Endothelial cell of umbilical vein (primary cell): ENCODE data around the gene WASF2. TPM values are rescaled to one million over a fixed set of nuclear protein-coding genes. Genes with fewer than 3 reads are reported as not detected.

Experiments used
- BruUV-seq: library from RNA; stranded (reverse); fragments of 400-500 nt; replicated peaks from 2 replicates; lab custom pipeline; 2021; lab: Mats Ljungman, UMichigan
- CTCF ChIA-PET: fragments of 300-600, 350-600 bp; sonication (Branson Sonifier 250); formaldehyde crosslinking; loops from one replicate; lab custom pipeline; 2021; ENCODE audit warnings: antibody characterized with exemption, inconsistent platforms; lab: Charles Lee
- POLR2A ChIA-PET: fragments of 300-600, 350-600 bp; sonication (Branson Sonifier 250); formaldehyde crosslinking; loops from one replicate; lab custom pipeline; 2021; ENCODE audit warnings: antibody characterized with exemption, inconsistent platforms; lab: Charles Lee
- DNase-seq: peaks from one replicate; pipeline ENCODE4 v3.0.0-alpha.2; 2011; ENCODE audit warnings: low read depth, low spot score
- FAIRE-seq: peaks from 2 replicates; lab custom pipeline; 2011; peaks lifted over from hg19 to GRCh38; lab: Jason Lieb, UNC
- H2AFZ ChIP-seq: 2 replicates; pipeline ENCODE4 v1.6.0; 2012; ENCODE audit warnings: low read depth, low read length, control low read depth, inconsistent platforms
- H3K27ac ChIP-seq: 2 replicates; pipeline ENCODE4 v1.5.1; 2011; ENCODE audit warnings: low read depth, mild to moderate bottlenecking, control low read depth, low read length, moderate library complexity; ENCODE audit not compliant: insufficient read depth
- H3K27me3 ChIP-seq, 2 experiments: 2 replicates each; pipeline versions ENCODE4 v1.6.0 to v1.6.1; 2011; ENCODE audit warnings: low read length in 2 of 2, mixed read lengths in 1 of 2; ENCODE audit not compliant: control insufficient read depth in 2 of 2, insufficient read depth in 2 of 2
- H3K36me3 ChIP-seq, 2 experiments: 2 replicates in 1 of 2; 3 replicates in 1 of 2; pipeline ENCODE4 v1.5.1; 2011; ENCODE audit warnings: low read length in 2 of 2, mild to moderate bottlenecking in 1 of 2, moderate library complexity in 1 of 2; ENCODE audit not compliant: control insufficient read depth in 2 of 2, insufficient read depth in 2 of 2; ENCODE audit errors: extremely low read depth in 1 of 2
- H3K4me1 ChIP-seq: 3 replicates; pipeline ENCODE4 v1.5.1; 2011; ENCODE audit warnings: mild to moderate bottlenecking, low read length; ENCODE audit not compliant: control insufficient read depth, insufficient read depth; ENCODE audit errors: extremely low read depth
- H3K4me2 ChIP-seq: 2 replicates; pipeline ENCODE4 v1.6.1; 2011; ENCODE audit warnings: low read length, control low read depth, mixed read lengths; ENCODE audit not compliant: insufficient read depth
- H3K4me3 ChIP-seq, 3 experiments: fragments of 200-600 bp in 1 of 3; sonication (generic), shearing (Covaris generic) in 1 of 3; replicated peaks in 1 of 3; 2 replicates each; pipeline ENCODE4 v1.5.1; 2011 to 2016; ENCODE audit warnings: control low read depth in 3 of 3, low read length in 3 of 3, mild to moderate bottlenecking in 2 of 3, inconsistent platforms in 1 of 3, low read depth in 1 of 3, moderate library complexity in 1 of 3; ENCODE audit not compliant: insufficient read depth in 1 of 3
- H3K79me2 ChIP-seq: 2 replicates; pipeline ENCODE4 v1.6.0; 2012; ENCODE audit warnings: low read length, inconsistent platforms; ENCODE audit not compliant: control insufficient read depth, insufficient read depth
- H3K9ac ChIP-seq: replicated peaks from 2 replicates; pipeline ENCODE3; 2011; ENCODE audit warnings: low read length, control low read depth; ENCODE audit not compliant: insufficient read depth; ENCODE audit errors: extremely low read depth
- H3K9me1 ChIP-seq: replicated peaks from 3 replicates; pipeline ENCODE4 v1.6.0; 2011; ENCODE audit warnings: mild to moderate bottlenecking, low read length; ENCODE audit not compliant: control insufficient read depth, insufficient read depth; ENCODE audit errors: extremely low read depth
- H3K9me3 ChIP-seq: replicated peaks from 2 replicates; pipeline ENCODE4 v1.5.1; 2012; ENCODE audit warnings: low read length, inconsistent platforms; ENCODE audit not compliant: control insufficient read depth, insufficient read depth
- H4K20me1 ChIP-seq: replicated peaks from 2 replicates; pipeline ENCODE3; 2011; ENCODE audit warnings: mild to moderate bottlenecking, low read length; ENCODE audit not compliant: control insufficient read depth, insufficient read depth; ENCODE audit errors: extremely low read depth
- CTCF ChIP-seq, 2 donors: IDR thresholded peaks; 1 replicate in 1 of 2; 2 replicates in 1 of 2; pipeline ENCODE4 v1.5.1; 2011; ENCODE audit warnings: low read length in 2 of 2, mild to moderate bottlenecking in 2 of 2, moderate library complexity in 2 of 2, control low read depth in 1 of 2, inconsistent platforms in 1 of 2, low read depth in 1 of 2; ENCODE audit not compliant: insufficient read depth in 1 of 2; ENCODE audit errors: extremely low read depth in 1 of 2
- EZH2 ChIP-seq: IDR thresholded peaks from 2 replicates; pipeline ENCODE4 v1.6.1; 2012; ENCODE audit warnings: borderline replicate concordance, low read depth, mild to moderate bottlenecking, moderate library complexity, low read length, inconsistent platforms; ENCODE audit not compliant: severe bottlenecking
- FOS ChIP-seq: IDR thresholded peaks from 2 replicates; pipeline ENCODE4 v1.6.1; 2011; ENCODE audit warnings: mild to moderate bottlenecking, low read length, moderate library complexity, borderline replicate concordance; ENCODE audit not compliant: insufficient read depth
- GATA2 ChIP-seq: IDR thresholded peaks from 2 replicates; pipeline ENCODE4 v1.7.0; 2011; ENCODE audit warnings: low read depth, mild to moderate bottlenecking, moderate library complexity, mixed read lengths, low read length; ENCODE audit not compliant: insufficient read length, insufficient read depth
- JUN ChIP-seq: IDR thresholded peaks from 2 replicates; pipeline ENCODE4 v1.6.1; 2011; ENCODE audit warnings: borderline replicate concordance, low read depth; ENCODE audit not compliant: insufficient read length, insufficient read depth
- MAX ChIP-seq: IDR thresholded peaks from 2 replicates; pipeline ENCODE4 v1.6.1; 2011; ENCODE audit not compliant: insufficient read depth, insufficient read length
- MYC ChIP-seq: IDR thresholded peaks from one replicate; pipeline ENCODE4 v1.6.1; 2011; ENCODE audit warnings: mild to moderate bottlenecking, low read depth, low read length
- POLR2A ChIP-seq: IDR thresholded peaks from 2 replicates; pipeline ENCODE4 v1.6.1; 2012; ENCODE audit warnings: low read depth, mild to moderate bottlenecking, control low read depth, low read length
- POLR2AphosphoS5 ChIP-seq: IDR thresholded peaks from 2 replicates; pipeline ENCODE4 v1.6.1; 2012; ENCODE audit warnings: low read depth, mild to moderate bottlenecking, control low read depth, low read length, moderate library complexity; ENCODE audit not compliant: insufficient read depth
- dilution Hi-C: fragments of 300-500 bp; cut with MboI; formaldehyde crosslinking; loops from one replicate; pipeline ENCODE4 v1.15.0; 2019; ENCODE audit warnings: low sequenced_read_pairs; ENCODE audit not compliant: extremely low pct_ligation_motif_present
- intact Hi-C: fragments of 100-400 bp; cut with micrococcal nuclease; formaldehyde crosslinking; loops from one replicate; pipeline ENCODE4 v1.10.0; 2022
- polyA plus RNA-seq, 4 experiments: library from polyadenylated mRNA; depleted of rRNA in 3 of 4; stranded (reverse) in 3 of 4; unstranded in 1 of 4; fragments of >200 nt; gene quantifications; 2 replicates each; pipeline versions ENCODE4 v1.2.1 to v1.2.3, GENCODE V29; 2011 to 2012; ENCODE audit warnings: missing spikeins in 1 of 4
- total RNA-seq: library from RNA; stranded (reverse); gene quantifications from 2 replicates; pipeline ENCODE4 v1.2.3, GENCODE V29; 2021

Gene WASF2
- total and polyA plus RNA-seq, 2 donors (not counting 3 experiments of a cell fraction or from before 2014, with no cell fraction given): 76.9 to 172 TPM

DNA sequence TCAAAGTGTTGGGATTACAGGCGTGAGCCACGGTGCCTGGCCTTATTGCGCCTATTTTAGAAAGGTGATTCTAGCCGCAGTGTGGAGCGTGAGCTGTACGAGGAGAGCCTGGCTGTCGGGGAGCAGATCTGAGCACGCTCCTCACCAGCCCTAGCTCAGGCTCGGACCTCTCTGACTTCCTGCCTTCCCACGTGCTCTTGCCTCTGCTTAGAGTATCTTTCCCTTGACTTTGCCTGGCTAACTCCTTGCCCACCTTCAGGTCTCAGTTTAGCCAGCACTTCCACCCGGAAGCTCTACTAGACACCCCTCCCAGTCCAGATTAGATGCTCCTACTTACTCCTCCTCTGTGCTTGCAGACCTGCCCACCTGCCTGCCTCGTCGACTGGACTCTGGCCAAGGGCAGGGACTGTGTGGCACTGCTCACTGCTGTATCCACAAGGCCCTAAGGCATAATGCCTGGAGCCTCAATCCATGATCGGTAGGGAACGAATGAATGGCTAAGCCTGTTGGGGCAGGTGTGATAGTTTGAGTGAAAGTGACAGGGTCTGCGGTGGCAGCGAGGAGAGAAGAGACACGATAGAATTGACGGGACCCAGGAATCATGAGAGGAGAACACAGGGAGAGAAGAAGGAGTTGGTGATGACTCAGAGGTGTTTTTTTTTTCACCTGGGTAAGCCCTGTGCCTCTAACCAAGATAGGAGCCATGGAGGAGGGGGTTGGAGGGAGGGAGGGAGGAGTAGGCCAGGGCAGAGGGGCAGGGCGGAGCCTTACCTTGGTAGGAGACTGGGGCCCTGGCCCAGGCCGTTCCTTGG is 28.1 kb upstream of the WASF2 start:
- DNase-seq (no peak), FAIRE-seq (peak; percentile 31)
- dilution Hi-C loops (no loop called here), intact Hi-C loops (no loop called here)
- BruUV-seq: no TSS peak
- Histone ChIP-seq H3K27ac (no peak overlapping the region), H3K9me1 (no peaks in the 10 kb centered on the region), H2AFZ (no peak overlapping the region), H3K79me2 (no peaks in the 10 kb centered on the region), H3K9me3 (no peaks in the 10 kb centered on the region), H3K9ac (no peak overlapping the region), H3K4me2 (no peak overlapping the region), H3K4me1 (peaks cover 13% of the 10 kb centered on the region), H3K27me3 (no peaks in the 10 kb centered on the region), H4K20me1 (no peaks in the 10 kb centered on the region), H3K36me3 (no peaks in the 10 kb centered on the region), H3K4me3 (no peak overlapping the region)
- POLR2A ChIA-PET: no interaction called here
- CTCF ChIA-PET: interaction anchor here (1.0 to 2.5 kb wide), 3 partner anchors 39 to 102 kb away, joined by 4 to 10 read pairs (median 5); no protein-coding TSS in a partner anchor
- TF ChIP-seq FOS (no peak), GATA2 (no peak), MAX (no peak), JUN (no peak), EZH2 (no peak), POLR2A (no peak), MYC (no peak), POLR2AphosphoS5 (no peak), CTCF (IDR thresholded peaks at IDR 0.05; ENCODE audit: extremely low read depth in 1 of 2, insufficient read depth in 1 of 2, low read depth in 1 of 2, low read length in 2 of 2) (no peak)
